Measurements from ENCODE around the gene SMIM20. TPM values are rescaled to one million over a fixed set of nuclear protein-coding genes. Genes with fewer than 3 reads are reported as not detected.

The SMIM20 gene
- total RNA-seq, 4 donors from 2014 or later: 26.5 to 44.2 (median 34.8) TPM

DNA sequence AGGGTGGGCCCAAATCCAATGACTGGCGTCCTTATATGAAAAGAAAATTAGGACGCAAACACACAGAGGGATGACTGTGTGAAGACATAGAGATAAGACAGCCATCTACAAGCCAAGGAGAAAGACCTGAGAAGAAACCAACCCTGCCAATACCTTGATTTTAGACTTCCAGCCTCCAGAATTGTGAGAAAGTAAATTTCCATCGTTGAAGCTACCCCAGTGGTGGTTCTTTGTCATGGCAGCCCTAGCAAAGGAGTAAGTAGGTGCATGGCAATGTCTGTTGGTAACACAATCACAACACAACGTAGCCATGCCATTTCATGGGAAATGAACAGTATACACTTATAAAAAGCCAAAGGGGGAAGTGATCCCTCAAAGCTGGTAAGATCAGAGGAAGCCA is 25.3 kb downstream of the SMIM20 start:
- Histone ChIP-seq H3K9me3 (peaks cover 0 to 5% (median 0%) of the 10 kb centered on the region in 3 donors), H3K36me3 (no peaks in the 10 kb centered on the region), H3K27me3 (peaks cover 5% of the 10 kb centered on the region), H3K27ac (no peak overlapping the region), H3K4me3 (no peak overlapping the region), H3K4me1 (no peaks in the 10 kb centered on the region)
- 81 to 87% methylated on average over 3 to 4 of the region's 4 CpGs for WGBS, 2 donors (ENCODE audit: low coverage in 1 of 2)
- TF ChIP-seq, protein P1, sequence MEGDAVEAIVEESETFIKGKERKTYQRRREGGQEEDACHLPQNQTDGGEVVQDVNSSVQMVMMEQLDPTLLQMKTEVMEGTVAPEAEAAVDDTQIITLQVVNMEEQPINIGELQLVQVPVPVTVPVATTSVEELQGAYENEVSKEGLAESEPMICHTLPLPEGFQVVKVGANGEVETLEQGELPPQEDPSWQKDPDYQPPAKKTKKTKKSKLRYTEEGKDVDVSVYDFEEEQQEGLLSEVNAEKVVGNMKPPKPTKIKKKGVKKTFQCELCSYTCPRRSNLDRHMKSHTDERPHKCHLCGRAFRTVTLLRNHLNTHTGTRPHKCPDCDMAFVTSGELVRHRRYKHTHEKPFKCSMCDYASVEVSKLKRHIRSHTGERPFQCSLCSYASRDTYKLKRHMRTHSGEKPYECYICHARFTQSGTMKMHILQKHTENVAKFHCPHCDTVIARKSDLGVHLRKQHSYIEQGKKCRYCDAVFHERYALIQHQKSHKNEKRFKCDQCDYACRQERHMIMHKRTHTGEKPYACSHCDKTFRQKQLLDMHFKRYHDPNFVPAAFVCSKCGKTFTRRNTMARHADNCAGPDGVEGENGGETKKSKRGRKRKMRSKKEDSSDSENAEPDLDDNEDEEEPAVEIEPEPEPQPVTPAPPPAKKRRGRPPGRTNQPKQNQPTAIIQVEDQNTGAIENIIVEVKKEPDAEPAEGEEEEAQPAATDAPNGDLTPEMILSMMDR (IDR thresholded peaks at IDR 0.05): no peak
- TF ChIP-seq EP300 (IDR thresholded peaks at IDR 0.05) (no peak), POLR2AphosphoS5 (IDR thresholded peaks at IDR 0.05) (no peak), POLR2A (IDR thresholded peaks at IDR 0.05) (no peak)
- no peak for ATAC-seq

DNA sequence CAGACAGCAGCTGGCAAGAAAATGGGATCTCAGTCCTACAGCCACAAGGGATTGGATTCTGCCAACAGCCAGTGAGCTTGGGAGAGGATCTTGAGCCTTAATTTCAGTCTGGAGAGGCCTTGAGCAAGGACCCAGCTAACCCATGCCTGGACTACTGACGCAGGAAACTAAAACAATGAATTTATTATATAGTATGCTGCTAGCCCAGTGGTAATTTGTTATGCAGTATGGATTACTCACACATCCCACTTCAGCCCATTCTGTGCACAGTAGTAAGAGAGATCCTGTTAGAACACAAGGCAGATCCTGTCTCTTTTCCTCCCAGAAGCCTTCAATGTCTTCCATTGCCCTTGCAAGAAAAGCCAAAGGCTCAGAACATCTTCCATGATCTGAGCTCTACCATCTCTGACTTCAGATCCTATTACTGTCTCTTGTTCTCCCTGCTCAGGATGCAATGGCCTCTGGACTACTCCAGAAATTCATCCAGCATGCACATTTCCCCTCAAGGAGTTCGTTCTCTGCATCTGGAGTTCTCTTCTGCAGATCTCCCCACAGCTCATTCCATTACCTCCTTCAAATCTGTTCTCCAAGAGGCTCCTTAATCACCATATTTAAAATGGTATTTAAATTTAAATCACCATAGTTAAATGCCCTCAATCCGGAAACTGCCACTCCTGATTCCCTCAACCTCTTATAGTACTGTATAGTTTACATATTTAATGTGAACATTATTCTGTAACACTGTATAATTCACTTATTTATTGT is 27.6 kb downstream of the SMIM20 start:
- Histone ChIP-seq H3K36me3 (no peaks in the 10 kb centered on the region), H3K4me1 (no peaks in the 10 kb centered on the region), H3K4me3 (no peak overlapping the region), H3K27ac (no peak overlapping the region), H3K27me3 (peaks cover 5% of the 10 kb centered on the region), H3K9me3 (peaks cover 0 to 5% (median 0%) of the 10 kb centered on the region in 3 donors)
- no peak for TF ChIP-seq POLR2A (IDR thresholded peaks at IDR 0.05)
- no peak for TF ChIP-seq EP300 (IDR thresholded peaks at IDR 0.05)
- TF ChIP-seq, protein P1 (IDR thresholded peaks at IDR 0.05): no peak
- TF ChIP-seq POLR2AphosphoS5 (IDR thresholded peaks at IDR 0.05): no peak
- 88 to 93% methylated on average over 2 to 3 of the region's 3 CpGs for WGBS, 2 donors (ENCODE audit: low coverage in 1 of 2)
- ATAC-seq: no peak

DNA sequence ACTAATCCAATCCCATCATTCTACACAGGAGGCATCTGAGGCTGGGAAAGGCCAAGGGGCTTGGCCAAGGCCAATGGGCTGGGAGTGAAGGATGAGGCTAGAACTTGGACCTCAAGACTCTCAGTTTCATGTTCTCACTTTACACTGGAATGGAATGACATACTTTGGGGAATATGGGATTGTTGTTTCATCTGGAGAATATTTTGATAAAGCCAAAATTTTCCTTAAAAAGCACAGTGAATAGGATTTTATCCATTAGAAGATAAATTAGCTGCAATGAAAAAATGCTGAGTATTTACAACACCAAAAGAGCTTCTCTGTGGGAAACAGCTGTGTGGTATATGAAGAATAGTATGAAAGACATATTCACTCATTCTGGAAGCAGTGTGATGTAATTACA is 29.3 kb downstream of the SMIM20 start:
- TF ChIP-seq POLR2AphosphoS5 (IDR thresholded peaks at IDR 0.05) (no peak), EP300 (IDR thresholded peaks at IDR 0.05) (no peak), POLR2A (IDR thresholded peaks at IDR 0.05) (no peak)
- TF ChIP-seq, protein P1 (IDR thresholded peaks at IDR 0.05): no peak
- Histone ChIP-seq H3K4me1 (no peaks in the 10 kb centered on the region), H3K27me3 (peaks cover 5% of the 10 kb centered on the region), H3K9me3 (peaks cover 0 to 5% (median 0%) of the 10 kb centered on the region in 3 donors), H3K4me3 (no peak overlapping the region), H3K27ac (no peak overlapping the region), H3K36me3 (no peaks in the 10 kb centered on the region)
- ATAC-seq: no peak

DNA sequence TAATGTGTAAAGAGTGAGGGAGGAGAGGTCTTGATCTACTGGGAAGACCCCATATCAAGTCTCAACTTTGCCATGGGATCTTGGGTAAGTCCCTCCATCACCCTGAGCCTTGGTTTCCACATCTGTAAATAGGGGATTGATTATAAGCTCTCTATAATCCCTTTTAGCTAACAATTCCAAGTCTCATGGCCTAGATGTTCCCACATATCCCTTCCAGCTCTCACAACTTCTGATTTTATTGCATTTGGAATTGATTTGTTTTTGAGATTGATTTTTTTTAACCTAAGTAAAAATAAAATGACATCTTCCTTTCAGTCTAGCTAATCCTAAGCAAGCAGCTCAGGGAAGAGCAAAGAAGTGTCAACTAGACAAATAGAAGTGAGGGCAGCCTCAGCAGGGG is 29.8 kb downstream of the SMIM20 start:
- peaks cover 5% of the 10 kb centered on the region for H3K27me3 ChIP-seq
- no peaks in the 10 kb centered on the region for H3K4me1 ChIP-seq
- H3K36me3 ChIP-seq: no peaks in the 10 kb centered on the region
- no peak overlapping the region for H3K27ac ChIP-seq
- no peak for ATAC-seq
- TF ChIP-seq POLR2A (IDR thresholded peaks at IDR 0.05): no peak
- TF ChIP-seq POLR2AphosphoS5 (IDR thresholded peaks at IDR 0.05): no peak
- TF ChIP-seq EP300 (IDR thresholded peaks at IDR 0.05): no peak
- TF ChIP-seq, protein P1 (IDR thresholded peaks at IDR 0.05): no peak
- no peak overlapping the region for H3K4me3 ChIP-seq
- H3K9me3 ChIP-seq: peaks cover 0 to 5% (median 0%) of the 10 kb centered on the region in 3 donors

DNA sequence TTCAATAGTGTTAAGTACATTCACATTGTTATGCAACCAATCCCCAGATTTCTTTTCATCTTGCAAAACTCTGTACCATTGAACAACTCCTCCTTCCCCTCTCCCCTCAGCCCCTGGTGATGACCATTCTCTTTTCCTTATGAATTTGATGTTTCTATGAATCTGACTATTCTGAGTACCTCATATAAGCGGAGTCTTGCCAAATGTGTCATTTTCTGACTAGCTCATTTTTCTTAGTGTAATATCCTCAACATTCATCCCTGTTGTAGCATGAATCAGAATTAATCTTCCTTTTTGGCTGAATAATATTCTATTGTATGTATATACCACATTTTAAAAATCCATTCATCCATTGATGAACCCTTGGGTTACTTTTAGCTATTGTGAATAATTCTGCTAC is 34.0 kb downstream of the SMIM20 start:
- Histone ChIP-seq H3K27ac (no peak overlapping the region), H3K4me1 (peaks cover 0 to 4% (median 0%) of the 10 kb centered on the region in 3 donors), H3K36me3 (no peaks in the 10 kb centered on the region), H3K9me3 (no peaks in the 10 kb centered on the region), H3K27me3 (peaks cover 21% of the 10 kb centered on the region), H3K4me3 (no peak overlapping the region)
- 94 to 100% methylated on average over 1 of the region's 1 CpG for WGBS, 2 donors (ENCODE audit: low coverage in 1 of 2)
- TF ChIP-seq POLR2AphosphoS5 (IDR thresholded peaks at IDR 0.05): no peak
- no peak for TF ChIP-seq EP300 (IDR thresholded peaks at IDR 0.05)
- ATAC-seq: no peak

Data from gastroesophageal sphincter (tissue), 4 donors.